ENCODE results near the gene SERP2.

DNA sequence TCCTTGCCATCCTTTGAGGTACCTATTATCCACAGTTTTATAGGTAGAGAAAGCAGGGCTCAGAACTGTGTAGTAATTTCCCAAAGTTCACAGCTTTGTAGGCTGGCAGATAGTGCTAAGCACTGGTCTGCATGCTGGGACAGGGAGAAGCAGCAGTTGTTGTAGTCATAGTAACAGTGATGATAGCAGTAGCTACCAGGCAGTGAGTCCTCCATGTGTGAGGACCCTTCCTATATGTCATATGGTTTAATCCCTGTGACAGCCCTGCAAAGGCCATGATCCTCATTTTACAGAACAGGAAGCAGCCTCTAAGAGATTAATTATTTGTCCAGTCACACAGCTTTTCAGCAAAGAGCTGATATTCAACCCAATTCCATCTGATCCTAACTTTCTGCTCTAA lies 21.0 kb downstream of the SERP2 start:
- TF ChIP-seq SMC3 (IDR thresholded peaks at IDR 0.05) (no peak), POLR2A (IDR thresholded peaks at IDR 0.05; ENCODE audit: low read length) (no peak), RCOR1 (IDR thresholded peaks at IDR 0.05; ENCODE audit: low read depth, low read length) (no peak), ZNF302 (CRISPR knock-in tag; IDR thresholded peaks at IDR 0.05) (no peak), CHD2 (IDR thresholded peaks at IDR 0.05; ENCODE audit: low read length, partially characterized antibody) (no peak), CEBPB (IDR thresholded peaks at IDR 0.05) (no peak), SREBF2 (IDR thresholded peaks at IDR 0.05) (no peak)
- TF ChIP-seq, protein P1, sequence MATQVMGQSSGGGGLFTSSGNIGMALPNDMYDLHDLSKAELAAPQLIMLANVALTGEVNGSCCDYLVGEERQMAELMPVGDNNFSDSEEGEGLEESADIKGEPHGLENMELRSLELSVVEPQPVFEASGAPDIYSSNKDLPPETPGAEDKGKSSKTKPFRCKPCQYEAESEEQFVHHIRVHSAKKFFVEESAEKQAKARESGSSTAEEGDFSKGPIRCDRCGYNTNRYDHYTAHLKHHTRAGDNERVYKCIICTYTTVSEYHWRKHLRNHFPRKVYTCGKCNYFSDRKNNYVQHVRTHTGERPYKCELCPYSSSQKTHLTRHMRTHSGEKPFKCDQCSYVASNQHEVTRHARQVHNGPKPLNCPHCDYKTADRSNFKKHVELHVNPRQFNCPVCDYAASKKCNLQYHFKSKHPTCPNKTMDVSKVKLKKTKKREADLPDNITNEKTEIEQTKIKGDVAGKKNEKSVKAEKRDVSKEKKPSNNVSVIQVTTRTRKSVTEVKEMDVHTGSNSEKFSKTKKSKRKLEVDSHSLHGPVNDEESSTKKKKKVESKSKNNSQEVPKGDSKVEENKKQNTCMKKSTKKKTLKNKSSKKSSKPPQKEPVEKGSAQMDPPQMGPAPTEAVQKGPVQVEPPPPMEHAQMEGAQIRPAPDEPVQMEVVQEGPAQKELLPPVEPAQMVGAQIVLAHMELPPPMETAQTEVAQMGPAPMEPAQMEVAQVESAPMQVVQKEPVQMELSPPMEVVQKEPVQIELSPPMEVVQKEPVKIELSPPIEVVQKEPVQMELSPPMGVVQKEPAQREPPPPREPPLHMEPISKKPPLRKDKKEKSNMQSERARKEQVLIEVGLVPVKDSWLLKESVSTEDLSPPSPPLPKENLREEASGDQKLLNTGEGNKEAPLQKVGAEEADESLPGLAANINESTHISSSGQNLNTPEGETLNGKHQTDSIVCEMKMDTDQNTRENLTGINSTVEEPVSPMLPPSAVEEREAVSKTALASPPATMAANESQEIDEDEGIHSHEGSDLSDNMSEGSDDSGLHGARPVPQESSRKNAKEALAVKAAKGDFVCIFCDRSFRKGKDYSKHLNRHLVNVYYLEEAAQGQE (IDR thresholded peaks at IDR 0.05), result no peak
- TF ChIP-seq, protein P2, sequence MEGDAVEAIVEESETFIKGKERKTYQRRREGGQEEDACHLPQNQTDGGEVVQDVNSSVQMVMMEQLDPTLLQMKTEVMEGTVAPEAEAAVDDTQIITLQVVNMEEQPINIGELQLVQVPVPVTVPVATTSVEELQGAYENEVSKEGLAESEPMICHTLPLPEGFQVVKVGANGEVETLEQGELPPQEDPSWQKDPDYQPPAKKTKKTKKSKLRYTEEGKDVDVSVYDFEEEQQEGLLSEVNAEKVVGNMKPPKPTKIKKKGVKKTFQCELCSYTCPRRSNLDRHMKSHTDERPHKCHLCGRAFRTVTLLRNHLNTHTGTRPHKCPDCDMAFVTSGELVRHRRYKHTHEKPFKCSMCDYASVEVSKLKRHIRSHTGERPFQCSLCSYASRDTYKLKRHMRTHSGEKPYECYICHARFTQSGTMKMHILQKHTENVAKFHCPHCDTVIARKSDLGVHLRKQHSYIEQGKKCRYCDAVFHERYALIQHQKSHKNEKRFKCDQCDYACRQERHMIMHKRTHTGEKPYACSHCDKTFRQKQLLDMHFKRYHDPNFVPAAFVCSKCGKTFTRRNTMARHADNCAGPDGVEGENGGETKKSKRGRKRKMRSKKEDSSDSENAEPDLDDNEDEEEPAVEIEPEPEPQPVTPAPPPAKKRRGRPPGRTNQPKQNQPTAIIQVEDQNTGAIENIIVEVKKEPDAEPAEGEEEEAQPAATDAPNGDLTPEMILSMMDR (IDR thresholded peaks at IDR 0.05), result no peak

All from A549 (cell line).